HG03442 (cell line): Measurements from ENCODE around the gene LCLAT1.
"Not testable (repeated sequence)": the region's sequence is repeated elsewhere in the genome, so short reads cannot be mapped to it uniquely, and the experiment has no call there.

ENCODE experiments used
- ATAC-seq: cut with Tn5 transposase; IDR thresholded peaks from one replicate; pipeline ENCODE4 v1.9.1; 2021; ENCODE audit warnings: mild to moderate bottlenecking, moderate library complexity; ENCODE audit not compliant: unreplicated experiment

Gene LCLAT1

DNA sequence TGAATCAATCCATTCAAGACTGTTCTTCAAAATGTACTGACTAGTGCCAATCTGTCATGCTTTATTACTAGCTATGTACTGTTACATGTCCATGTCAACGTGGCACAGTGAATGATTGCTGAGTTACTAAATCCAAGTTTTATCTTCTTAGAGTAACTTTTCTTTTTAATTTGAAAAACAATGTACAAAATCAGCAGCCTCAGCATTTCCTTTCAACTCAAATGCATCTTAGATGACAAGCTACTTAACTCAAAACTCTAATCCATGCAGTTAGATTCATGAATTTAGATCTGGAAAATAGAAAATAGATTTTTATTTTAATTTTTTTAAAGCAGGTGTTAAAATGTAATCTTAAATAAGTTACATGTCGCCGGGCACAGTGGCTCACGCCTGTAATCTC, 186.0 kb downstream of the LCLAT1 start:
- ATAC-seq: no peak

DNA sequence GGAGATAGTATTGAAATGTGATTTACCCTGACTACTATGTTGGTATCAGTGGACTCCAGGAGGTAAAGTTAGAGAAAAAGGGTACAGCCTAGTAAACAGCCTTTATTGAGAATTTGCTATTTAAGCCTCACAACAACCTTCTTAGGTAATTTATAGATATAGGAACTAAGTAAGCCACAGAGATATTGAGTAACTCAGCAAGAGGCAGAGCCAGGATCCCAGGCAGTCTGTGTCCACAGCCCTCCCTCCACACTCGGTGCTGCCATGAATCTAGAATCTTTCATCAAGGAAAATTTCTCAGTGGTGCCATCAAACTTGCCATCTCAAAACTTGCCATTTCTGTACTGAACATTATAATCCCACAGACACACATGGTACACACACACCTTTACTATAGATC, 189.3 kb downstream of the LCLAT1 start:
- no peak for ATAC-seq

DNA sequence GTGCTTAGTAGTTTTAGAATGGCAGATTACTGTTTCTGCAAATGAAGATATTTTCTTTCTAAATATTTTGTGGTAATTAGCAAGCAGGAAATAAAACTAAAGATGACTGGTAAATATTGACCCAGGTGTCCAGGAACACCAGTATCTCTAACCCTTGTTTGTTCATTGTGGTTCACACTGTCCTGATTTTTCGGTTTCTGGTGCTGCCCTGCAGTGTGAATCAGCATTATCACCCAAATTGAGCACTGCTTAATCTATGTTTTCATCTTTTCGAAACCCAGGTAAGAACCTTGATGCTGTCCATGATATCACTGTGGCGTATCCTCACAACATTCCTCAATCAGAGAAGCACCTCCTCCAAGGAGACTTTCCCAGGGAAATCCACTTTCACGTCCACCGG, 192.8 kb downstream of the LCLAT1 start:
- no peak for ATAC-seq

DNA sequence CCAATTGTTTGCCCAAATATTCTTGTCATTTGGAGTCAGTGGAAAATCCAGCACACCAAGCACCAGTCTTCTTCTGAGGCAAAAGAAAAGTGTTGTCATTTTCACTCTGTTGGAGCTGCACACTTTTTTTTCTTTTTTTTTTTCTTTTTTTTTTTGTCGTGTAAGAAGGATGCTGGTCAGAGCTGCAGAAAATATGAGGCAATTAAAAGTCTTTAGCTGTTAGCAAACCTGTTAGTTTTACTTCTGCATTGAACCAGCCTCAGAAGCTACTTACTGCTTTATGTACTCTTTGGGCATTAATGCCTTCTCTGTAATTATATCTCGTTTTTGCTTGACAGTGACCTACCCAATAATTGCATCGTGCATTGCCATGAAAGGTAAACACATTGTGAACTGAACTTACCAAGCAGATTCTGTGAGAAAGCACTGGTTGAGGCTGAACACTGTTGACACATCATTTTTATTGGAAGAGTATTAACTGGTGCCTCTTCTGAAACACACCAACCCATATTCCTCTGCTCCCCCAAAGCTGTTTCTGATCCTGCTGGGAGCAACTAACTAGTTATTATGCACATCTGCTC, 194.8 kb downstream of the LCLAT1 start:
- no peak for ATAC-seq

DNA sequence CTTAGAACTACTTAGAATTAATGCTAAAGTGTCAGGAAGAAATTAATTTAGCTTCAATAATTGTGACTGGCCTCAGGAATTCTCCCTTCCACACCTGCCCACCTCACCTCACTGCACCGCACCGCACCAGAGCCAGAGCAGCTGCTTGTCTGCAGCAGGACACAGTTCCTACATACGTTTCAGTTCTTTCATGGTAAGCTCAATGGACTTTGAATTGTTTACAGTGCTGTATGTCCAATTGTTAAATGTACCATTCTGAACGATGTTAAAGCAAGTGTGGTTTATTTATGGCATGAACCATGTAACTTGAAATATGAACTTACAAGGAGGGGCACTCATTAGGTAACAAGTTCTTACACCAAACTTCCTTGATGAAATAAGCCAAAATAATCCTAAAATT, 196.0 kb downstream of the LCLAT1 start:
- not testable (repeated sequence) for ATAC-seq

DNA sequence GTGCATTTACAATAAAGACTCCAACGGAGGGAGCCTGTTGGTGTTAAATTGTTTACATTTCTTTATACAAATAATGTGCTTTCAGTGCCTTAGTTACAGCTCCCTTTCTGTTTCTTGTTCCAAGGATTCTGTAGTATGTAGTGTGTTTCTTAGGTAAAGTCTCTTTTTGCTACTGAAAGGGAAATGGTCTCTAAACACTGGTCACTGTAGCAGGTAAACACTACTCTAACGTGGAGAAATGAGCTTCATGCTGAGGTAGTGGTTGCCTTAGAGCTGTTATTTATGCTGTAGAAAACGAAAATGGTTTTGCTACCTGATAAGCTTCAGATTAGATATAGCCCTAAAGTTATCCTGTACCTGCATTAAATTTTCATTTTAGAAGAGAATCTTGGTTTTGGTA, 196.6 kb downstream of the LCLAT1 start:
- no peak for ATAC-seq

DNA sequence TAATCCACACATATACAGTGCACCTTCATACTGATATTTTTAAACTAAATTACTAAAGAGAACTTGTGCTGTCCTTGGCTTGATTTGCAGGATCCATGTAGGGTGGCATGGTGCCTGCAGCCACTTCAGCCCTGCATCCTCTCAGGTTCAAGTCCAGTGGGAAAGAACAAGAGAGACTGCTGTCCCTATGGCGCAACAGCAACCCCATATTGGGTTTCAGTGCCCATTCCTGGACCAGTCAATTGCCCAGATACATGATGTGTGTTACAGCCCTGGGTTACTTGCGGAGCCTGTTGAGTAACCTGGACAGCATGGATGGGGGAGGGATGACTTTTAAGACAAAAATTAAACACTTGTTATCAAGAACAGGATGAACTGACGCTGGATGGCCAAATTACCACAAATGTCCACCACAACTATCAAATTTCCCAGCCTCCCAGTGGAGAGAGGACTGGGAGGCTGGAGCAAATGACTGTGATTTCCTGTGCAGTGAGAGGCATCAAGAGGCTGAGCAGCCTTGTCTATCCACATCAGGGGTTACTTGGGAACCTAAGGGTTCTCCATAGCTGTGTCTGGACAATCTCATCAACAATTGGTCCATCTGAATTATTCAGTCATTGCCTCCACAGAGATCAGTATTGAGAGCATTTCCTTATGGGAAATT, 198.2 kb downstream of the LCLAT1 start:
- ATAC-seq: no peak

DNA sequence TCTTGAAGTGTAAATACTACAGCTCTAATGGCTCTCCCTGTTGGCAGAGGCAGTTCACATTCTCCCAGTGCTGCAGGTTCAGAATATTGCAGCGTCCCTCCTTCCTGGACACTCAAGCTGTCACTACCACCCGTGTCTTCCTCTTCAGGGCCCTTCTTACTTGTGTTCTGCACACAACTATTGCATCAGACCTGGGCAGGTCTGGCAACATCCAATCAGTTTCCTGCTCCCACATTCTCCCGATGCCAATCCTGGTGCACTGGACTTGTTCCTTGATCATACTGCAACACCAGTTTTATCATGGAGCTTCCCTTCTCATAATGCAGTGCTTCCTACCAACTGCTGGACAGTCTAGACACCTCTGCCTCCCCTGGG, 198.7 kb downstream of the LCLAT1 start:
- no peak for ATAC-seq

DNA sequence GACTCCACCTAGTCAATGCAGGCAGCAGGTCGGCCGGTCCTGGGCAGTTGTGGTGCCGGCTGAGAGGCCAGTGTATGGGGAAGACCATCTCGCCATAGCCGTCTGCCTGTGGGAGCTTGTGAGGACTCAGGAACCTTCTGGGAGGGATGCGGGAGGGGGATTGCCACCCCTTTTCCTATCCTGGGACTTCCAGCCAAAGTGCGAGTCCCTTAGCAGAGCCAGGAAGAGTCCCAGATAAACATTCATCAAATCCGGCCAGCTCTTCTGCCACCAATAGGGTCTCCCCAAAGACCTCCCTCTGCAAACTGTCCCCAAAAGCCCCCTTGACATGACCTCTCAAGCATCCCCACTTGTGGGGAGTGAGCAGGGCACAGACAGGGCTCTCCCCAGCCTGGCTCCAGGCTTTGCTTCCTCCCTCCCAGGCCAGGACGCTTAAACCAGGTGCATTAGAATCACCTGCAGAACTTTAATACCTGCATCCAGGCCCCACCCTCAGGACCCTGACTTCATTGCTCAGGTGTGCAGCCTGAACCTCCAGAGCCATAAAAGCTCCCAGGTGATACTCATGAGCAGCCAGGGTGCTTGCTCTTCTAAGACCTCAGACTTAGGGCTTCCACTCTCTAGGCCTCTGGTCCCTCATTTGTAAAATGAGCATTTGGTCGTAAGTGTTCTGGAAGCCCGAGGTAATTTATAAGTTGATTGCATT, 200.9 kb downstream of the LCLAT1 start:
- no peak for ATAC-seq

DNA sequence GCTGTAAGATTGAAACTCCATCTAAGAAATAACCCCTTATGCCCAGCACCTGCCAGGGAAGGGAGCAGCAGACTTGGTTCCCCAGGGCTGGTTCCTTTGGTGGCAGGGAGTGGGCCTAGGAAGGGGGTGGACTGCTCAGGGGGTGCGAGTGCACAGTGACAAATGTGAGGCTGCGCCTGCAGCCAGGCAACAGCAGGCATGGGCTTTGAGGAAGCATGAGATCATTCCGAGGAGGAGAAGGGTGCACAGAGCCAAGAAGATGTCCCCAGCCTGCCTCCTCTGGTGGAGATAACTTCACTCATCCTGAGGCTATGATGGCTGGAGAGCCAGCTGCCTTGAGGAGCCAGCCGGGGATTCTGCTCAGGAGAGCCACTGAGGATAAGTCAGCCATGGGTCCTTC, 202.2 kb downstream of the LCLAT1 start:
- no peak for ATAC-seq

DNA sequence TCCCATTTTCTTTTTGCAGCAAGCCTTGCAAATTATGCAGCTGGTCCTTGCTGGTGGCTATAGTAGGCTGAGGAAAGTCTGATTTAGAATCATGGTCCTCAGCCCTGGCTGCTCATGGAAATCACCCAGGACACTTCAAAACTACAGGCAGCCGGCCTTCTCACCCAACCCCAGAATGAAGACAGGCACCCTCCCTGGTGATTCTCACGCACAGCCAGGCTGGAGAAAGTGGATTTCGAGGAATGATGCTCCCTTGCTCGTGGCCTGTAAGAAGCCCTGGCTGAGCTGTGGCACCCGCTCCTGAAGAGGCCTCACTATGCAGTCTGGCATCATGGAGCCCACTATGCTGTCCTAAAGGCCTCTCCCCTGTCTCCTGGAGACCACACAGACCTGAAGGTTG, 202.8 kb downstream of the LCLAT1 start:
- no peak for ATAC-seq

DNA sequence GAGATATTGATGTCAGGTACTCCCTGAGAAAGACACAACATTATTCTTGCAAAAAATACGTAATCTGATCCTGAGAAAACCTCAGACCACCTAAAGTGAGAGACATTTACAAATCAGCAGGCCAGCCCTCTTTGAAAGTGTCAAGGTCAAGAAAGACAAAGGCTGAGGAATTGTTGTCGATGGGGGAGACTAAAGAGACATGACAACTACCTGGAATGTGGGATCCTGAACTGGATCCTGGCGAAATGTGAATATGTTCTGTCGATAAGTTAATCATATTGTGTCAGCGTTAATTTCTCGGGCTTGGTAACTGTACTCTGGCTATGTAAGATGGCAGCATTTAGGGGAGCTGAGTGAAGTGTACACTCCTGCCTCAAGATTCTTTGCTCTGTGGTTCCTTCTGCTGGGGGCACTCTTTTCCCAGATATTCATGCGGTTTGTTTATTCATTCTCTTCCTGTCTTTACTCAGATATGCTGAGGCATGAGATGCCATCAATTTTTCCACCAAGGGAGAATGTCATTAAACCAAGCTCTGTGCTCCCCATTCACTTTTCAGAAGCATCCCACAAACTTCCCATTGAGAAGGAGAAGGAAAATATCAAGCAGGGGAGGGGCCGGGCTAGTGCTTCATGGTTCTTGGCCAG, 205.3 kb downstream of the LCLAT1 start:
- no peak for ATAC-seq

DNA sequence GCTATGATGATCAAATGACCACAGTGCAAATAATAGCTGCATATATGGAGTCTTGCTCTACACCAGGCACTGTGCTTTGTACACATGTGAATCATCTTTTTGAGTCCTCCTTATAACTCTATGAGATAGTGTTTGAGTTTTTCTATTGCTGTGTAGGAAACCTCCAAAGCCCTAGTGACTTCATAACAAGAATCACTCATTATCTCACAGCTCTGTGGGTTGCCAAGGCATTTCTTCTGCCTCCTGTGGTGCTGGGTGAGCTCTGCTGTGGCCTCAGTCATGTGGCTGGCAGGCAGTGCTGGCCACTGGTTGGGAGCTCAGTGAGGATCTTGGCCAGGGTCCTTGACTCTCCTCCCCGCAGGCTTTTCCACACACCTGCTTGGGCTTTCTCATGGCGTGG, 206.8 kb downstream of the LCLAT1 start:
- ATAC-seq: no peak

DNA sequence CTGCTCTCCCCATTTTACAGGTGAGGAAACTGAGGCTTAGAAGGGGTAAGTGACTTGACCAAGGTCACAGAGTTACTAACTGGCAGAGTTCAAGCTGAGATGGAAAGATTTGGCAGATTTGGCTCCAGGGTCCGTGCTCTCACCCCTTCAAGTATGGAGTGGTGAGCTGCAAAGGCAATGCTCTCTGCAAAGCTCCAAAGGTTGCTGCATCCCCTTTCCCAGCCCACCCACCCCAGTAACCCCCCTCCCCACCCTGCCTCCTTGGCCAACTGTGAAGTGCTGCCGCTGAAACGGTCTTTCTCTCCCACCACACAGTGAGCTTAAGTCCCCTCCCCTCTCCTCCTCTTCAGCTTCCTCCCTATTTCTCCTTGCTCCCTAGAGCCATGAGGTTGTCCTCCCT, 207.4 kb downstream of the LCLAT1 start:
- no peak for ATAC-seq

DNA sequence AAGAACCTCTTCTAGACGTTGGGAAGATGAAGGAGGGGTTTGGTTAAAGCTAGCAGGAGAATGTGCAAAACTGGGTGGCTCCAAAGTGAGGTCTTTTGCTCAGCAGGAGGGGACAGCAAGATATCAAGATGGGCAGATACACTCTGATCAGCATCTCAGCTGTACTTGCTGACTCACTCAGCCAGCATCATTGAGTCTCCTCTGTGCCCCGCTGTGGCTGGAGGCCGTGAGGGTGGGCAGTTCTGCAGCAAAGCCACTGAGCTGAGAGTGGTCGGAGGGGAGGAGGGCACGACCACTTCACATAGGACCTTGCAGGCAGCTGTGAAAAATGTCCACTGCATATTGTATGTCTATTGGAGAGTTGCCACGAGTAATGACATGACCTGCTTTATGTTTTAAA, 208.2 kb downstream of the LCLAT1 start:
- no peak for ATAC-seq

DNA sequence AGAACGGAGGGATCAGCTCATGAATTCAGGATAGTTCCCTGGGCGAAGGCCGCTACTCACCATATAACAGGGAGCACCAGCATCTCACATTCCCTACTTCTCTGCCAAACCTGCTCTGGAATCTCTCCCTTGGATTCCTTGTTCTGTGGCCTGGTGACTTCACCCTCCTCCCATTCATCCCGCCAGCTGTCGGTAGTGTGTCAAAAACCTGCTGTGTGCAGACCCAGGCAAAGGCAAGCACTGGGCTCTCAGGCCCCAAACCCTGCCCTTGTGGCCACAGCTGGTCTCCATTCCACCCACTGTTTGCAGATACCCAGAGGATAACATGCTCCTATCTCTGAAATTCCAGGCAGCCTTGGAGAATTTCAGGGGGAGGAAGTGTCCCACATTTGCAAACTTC, 208.6 kb downstream of the LCLAT1 start:
- ATAC-seq: no peak

DNA sequence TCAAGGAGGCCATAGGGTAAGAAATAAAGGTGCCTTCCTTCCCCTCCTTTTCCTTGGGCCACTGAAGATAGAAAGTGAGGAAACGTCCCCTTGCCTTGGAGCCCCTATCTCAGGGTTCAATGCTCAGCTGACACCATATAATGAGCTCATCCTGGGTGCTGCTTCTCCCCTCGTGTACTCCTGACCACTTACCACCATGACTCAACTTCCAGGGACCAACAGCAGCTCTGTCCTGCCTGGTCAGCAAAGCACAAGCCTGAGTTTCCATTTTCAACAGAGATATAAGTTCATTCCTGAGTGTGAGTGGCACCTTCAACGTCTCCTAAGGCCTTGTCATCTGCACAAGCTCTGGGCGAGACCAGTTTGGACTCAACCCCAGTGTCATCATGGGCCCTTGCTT, 209.0 kb downstream of the LCLAT1 start:
- ATAC-seq: no peak

DNA sequence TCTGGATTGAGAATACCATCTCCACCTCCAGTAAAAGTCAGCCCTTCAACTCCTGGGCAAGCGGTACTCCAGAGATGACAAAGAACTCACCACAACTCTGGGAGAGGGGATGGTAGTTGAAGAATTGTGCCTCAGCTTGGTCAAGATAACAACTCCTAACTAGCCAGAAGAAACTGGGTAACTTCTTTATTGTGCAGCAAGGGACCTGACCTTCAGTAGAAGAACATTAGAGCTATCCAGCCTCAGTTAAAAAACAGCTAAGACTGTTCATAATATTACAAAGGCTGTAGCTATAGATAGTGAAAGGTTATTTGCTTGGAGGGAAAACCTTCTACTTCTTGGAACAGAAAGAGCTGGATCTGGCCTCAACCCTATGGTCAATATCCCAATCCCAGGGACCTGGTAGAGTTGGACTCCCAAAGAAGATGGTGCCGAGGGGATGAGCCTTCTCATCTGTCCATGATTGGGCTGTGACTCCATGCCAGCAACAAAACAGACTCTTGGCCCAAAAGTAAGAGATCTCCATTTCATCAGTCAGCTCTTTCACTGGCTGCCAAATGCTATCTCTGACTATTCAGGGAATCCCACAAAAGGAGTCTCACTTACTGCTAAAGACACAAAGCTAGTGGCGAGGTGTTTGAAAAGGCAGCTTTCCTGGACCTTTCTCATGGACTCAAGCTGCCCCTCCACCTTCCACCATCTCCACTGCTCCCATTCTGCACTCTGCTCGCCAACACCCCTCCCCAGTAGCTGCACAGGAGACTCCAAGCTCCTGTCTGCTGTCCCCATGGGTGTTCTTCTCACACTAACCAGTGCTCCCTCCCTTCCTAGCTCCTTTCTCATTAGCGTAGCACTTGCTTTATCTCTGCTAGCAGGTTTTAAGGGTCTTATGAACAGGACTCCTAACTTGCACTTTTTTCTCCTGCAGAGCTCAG, 214.4 kb downstream of the LCLAT1 start:
- no peak for ATAC-seq

DNA sequence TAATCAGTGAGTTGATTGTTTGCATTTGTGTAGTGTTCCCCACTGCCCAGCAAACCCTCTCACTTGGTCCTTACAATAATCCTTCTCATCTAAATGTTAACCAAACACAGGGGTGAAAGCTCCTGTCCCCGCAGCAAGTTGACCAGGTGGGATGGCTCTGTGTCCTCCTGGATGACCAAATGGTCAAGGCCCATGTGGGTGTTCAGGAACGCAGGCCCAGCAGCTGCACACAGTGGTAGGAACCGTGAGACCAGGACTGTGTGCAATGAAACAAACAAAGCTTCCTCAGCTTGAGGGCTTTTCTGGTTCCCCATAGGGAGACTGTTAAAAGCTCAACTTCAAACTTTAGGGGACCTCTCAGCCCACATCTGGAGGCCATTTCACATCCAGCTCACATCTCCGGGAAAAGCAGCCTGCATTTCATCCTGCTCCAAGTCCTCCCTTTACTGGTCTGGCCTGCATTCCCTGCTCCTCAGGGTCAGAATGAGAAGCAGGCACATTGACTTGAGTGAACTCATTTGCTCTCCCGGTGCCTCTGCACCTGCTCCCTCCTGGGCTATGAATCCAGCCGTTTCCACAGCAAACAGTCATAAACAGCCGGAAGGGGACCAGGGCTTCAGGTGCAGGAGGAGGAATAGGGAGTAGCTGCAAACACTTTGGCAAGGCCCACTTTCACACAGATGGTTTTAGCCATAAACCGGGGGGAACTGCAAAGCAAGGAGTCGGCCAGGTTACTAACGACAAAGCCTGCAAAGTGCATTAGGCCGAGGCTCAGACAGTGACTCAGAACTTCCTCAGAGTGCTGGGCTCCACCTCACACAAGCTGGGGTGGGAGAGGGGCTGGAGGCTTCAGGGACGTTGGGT, 215.5 kb downstream of the LCLAT1 start:
- no peak for ATAC-seq

DNA sequence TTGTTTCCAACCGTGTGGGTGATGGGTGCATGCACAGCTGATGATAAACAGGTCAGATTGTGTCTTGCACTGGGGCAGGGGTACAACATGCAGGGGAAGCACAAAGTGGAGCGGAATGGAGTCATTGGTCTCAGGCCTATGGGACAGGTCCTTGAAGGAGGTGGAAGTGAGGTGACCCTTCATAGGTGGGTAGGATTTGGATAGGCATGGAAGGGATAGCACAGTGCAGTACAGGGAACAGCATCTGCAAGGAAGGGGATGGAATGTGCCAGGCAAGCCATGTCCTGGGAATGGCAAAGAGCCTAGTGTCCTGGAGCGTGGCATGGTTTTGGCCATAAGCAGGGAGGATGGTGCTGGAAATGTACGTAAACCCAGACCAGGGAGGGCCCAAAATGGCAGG, 216.3 kb downstream of the LCLAT1 start:
- ATAC-seq: no peak
